Adrenal gland (tissue), 12 donors: ENCODE data around the gene GLMN. TPM values are rescaled to one million over a fixed set of nuclear protein-coding genes. Genes with fewer than 3 reads are reported as not detected.

Experiments
- DNase-seq, 7 donors: peaks; one replicate each; pipeline ENCODE4 v3.0.0-alpha.2; 2019 to 2020
- H3K27ac ChIP-seq, 5 donors: fragments of 200-600 bp; sonication (generic) in 4 of 5; 1 replicate in 3 of 5; 2 replicates in 2 of 5; pipeline versions ENCODE4 v1.5.1 to v1.8.0; 2016 to 2020; ENCODE audit warnings: mild to moderate bottlenecking in 1 of 5
- H3K27me3 ChIP-seq: fragments of 200-600 bp; 2 replicates; pipeline ENCODE4 v1.8.0; 2021
- H3K36me3 ChIP-seq, 2 donors: fragments of 200-600 bp; replicated peaks in 1 of 2; 1 replicate in 1 of 2; 2 replicates in 1 of 2; pipeline versions ENCODE4 v1.5.1 to v1.8.0; 2018 to 2022
- H3K4me1 ChIP-seq, 2 donors: fragments of 200-600 bp; replicated peaks in 1 of 2; 1 replicate in 1 of 2; 2 replicates in 1 of 2; pipeline versions ENCODE4 v1.5.1 to v1.8.0; 2018 to 2021
- H3K4me3 ChIP-seq, 4 donors: fragments of 200-600 bp; sonication (generic) in 3 of 4; one replicate each; pipeline ENCODE4 v1.5.1; 2016 to 2018
- H3K9me3 ChIP-seq, 3 donors: fragments of 200-600 bp; sonication (generic) in 1 of 3; replicated peaks in 1 of 3; 1 replicate in 2 of 3; 2 replicates in 1 of 3; pipeline versions ENCODE4 v1.5.1 to v1.8.0; 2016 to 2021
- POLR2A ChIP-seq, 2 donors: fragments of 450-650 bp; IDR thresholded peaks; one replicate each; pipeline ENCODE4 v1.6.1; 2017; ENCODE audit warnings: antibody characterized with exemption in 2 of 2, mild to moderate bottlenecking in 2 of 2, moderate library complexity in 1 of 2
- WGBS, 4 donors: extraction: QIAGEN DNeasy Blood & Tissue Kit in 2 of 4; methylation state at CpG; one replicate each; pipeline versions ENCODE4 v1.1.5 to v1.1.7; 2013 to 2017; 5-methylcytosine and 5-hydroxymethylcytosine counted together
- intact Hi-C, 2 donors: fragments of 100-400 bp; cut with DNase I; formaldehyde crosslinking; loops; one replicate each; pipeline versions ENCODE4 v1.14.1 to v1.15.0; 2022 to 2023
- polyA plus RNA-seq, 3 donors: library from polyadenylated mRNA; stranded (reverse); fragments of 200-250 nt in 2 of 3; fragments of 350-450 nt in 1 of 3; fragmentation: Illumina TruSeq in 1 of 3; extraction: RNeasy Lipid Tissue Mini Kit (QIAGEN cat#74804) in 1 of 3; gene quantifications; one replicate each; pipeline ENCODE4 v1.2.3, GENCODE V29; 2013 to 2014
- total RNA-seq, 9 donors: library from RNA; depleted of rRNA in 4 of 9; stranded (reverse); fragments of >200 nt in 4 of 9; fragments of 120-200 nt in 1 of 9; fragmentation: NEBNext Ultra II Directional in 1 of 9; extraction: Animal tissue kit (Norgen Biotek cat#: 25700) in 1 of 9; gene quantifications; one replicate each; pipeline versions ENCODE4 v1.1.0 to v1.2.4, GENCODE V29; 2013 to 2023
- TF ChIP-seq, protein P1 (sequence below), 6 experiments: fragments of 450-650 bp in 4 of 6; fragments of 200-600 bp in 2 of 6; sonication (generic) in 1 of 6; IDR thresholded peaks; 1 replicate in 5 of 6; 2 replicates in 1 of 6; pipeline versions ENCODE4 v1.5.1 to v1.8.0; 2016 to 2021; ENCODE audit warnings: antibody characterized with exemption in 6 of 6, mild to moderate bottlenecking in 2 of 6, moderate library complexity in 1 of 6
- donor health status: healthy with polysubstance abuse.
- donor health status: Bipolar disorder and iron deficiency.
- donor health status: DM: yes; HTN: yes; CAD: no.
- donor health status: DM: no; HTN: no; CAD: no.
- donor health status: DM: no; HTN: no; CAD: no.
- donor health status: DM: yes; HTN: yes; CAD: no.

The GLMN gene
- total and polyA plus RNA-seq, 12 donors, result 1.1 to 73.1 (median 6.5) TPM

DNA sequence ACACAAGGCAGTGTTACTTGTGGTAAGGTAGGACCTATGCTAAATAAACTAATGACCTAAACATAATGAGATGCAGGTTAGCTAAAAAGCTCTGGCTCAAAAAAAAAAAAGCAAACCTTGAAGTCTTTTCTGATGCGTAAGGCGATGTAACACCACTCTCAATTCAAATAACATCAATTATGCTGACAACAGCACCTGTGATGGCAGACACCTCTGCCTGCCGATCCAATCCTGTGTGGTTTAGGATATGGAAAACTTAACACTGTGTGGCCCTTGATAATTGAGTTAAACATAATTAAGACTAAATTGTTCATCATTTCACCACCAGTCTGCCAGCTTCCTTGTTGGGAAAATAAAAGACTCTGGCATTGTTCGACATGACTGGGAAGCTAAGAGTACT is 9.2 kb upstream of the GLMN start:
- Histone ChIP-seq H3K36me3 (peaks cover 0 to 40% of the 10 kb centered on the region in 2 donors), H3K27me3 (no peaks in the 10 kb centered on the region), H3K4me1 (no peaks in the 10 kb centered on the region), H3K27ac (no peak overlapping the region), H3K4me3 (no peak overlapping the region), H3K9me3 (peaks cover 0 to 4% (median 0%) of the 10 kb centered on the region in 3 donors)
- 80 to 93% (median 87%) methylated on average over 4 of the region's 4 CpGs for WGBS, 4 donors
- TF ChIP-seq, protein P1, sequence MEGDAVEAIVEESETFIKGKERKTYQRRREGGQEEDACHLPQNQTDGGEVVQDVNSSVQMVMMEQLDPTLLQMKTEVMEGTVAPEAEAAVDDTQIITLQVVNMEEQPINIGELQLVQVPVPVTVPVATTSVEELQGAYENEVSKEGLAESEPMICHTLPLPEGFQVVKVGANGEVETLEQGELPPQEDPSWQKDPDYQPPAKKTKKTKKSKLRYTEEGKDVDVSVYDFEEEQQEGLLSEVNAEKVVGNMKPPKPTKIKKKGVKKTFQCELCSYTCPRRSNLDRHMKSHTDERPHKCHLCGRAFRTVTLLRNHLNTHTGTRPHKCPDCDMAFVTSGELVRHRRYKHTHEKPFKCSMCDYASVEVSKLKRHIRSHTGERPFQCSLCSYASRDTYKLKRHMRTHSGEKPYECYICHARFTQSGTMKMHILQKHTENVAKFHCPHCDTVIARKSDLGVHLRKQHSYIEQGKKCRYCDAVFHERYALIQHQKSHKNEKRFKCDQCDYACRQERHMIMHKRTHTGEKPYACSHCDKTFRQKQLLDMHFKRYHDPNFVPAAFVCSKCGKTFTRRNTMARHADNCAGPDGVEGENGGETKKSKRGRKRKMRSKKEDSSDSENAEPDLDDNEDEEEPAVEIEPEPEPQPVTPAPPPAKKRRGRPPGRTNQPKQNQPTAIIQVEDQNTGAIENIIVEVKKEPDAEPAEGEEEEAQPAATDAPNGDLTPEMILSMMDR (IDR thresholded peaks at IDR 0.05), result no peak
- TF ChIP-seq POLR2A (IDR thresholded peaks at IDR 0.05), result no peak
- no peak for DNase-seq
- intact Hi-C loops, result no loop called here

DNA sequence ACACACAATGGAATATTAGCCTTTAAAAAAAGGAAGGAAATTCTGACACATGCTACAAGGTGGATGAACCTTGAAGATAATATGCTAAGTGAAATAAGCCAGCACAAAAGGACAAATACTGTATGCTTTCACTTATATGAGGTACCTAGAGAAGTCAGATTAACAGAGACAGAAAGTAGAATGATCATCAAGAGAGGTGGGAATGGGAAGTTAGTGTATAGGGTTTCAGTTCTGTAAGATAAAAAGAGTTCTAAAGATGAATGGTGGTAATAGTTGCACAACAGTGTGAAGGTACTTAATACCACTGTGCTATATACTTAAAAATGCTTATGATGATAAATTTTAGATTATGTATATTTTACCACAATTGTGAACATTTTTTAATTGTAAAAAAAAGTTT is 7.2 kb upstream of the GLMN start:
- Histone ChIP-seq H3K4me1 (peaks cover 0 to 3% of the 10 kb centered on the region in 2 donors), H3K27ac (no peak overlapping the region), H3K27me3 (no peaks in the 10 kb centered on the region), H3K36me3 (peaks cover 0 to 40% of the 10 kb centered on the region in 2 donors), H3K9me3 (peaks cover 0 to 4% (median 0%) of the 10 kb centered on the region in 3 donors), H3K4me3 (no peak overlapping the region)
- intact Hi-C loops, result no loop called here
- no peak for TF ChIP-seq POLR2A (IDR thresholded peaks at IDR 0.05)
- TF ChIP-seq, protein P1 (IDR thresholded peaks at IDR 0.05), result no peak
- DNase-seq, result no peak

DNA sequence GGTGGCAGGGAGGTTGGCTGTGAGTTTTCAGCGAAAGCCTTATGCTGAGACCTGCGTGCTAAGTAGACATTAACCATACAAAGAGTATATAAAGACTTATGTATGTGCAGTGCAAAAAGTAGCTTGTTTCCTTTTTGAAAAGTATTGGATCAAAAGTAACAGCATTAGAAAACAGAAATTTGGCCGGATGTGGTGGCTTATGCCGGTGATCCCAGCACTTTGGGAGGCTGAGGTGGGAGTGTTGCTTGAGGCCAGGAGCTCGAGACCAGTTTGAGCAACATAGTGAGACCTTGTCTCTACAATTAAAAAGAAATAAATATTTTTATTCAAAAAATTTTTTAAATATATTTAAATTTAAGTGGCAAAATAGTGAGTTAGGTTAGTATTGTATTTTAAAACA is 2.2 kb upstream of the GLMN start:
- H3K4me3 ChIP-seq, result no peak overlapping the region
- no peak for DNase-seq
- TF ChIP-seq, protein P1 (IDR thresholded peaks at IDR 0.05), result no peak
- no peak for TF ChIP-seq POLR2A (IDR thresholded peaks at IDR 0.05)
- peaks cover 0 to 4% (median 0%) of the 10 kb centered on the region in 3 donors for H3K9me3 ChIP-seq
- H3K36me3 ChIP-seq, result peaks cover 0 to 20% of the 10 kb centered on the region in 2 donors
- H3K4me1 ChIP-seq, result peaks cover 6 to 26% of the 10 kb centered on the region in 2 donors
- WGBS, 4 donors, result 93 to 97% (median 95%) methylated on average over 5 of the region's 5 CpGs
- no peaks in the 10 kb centered on the region for H3K27me3 ChIP-seq
- intact Hi-C loops, result no loop called here
- H3K27ac ChIP-seq, result no peak overlapping the region

DNA sequence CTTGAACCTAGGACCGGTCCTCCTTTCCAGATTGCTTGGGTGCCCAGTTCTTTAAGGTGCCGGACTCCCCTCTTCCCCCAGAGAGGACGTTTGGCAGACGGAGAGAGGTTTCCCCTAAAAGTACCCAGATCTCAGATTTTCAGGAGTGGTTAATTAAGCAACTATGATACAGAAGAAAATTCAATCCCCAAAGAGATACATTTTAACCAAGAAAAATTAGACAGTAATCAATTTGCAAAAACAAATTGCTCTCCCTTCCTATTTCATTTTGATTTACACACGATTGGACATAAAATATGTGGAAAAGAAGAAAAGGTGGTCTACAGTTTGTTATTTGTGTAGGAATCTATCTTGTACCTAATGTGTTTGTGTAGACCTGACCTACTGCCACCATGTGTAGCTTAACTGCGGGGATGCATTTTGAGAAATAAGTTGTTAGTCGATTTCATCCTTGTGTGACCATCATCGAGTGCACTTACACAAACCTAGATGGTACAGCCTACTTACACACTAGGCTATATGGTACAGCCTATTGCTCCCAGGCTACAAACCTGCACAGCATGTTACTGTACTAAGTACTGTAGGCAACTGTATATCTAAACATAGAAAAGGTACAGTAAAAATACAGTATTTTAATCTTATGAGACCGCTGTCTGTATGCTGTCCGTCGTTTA is 827 bp upstream of the GLMN start:
- no peak for TF ChIP-seq POLR2A (IDR thresholded peaks at IDR 0.05)
- TF ChIP-seq, protein P1 (IDR thresholded peaks at IDR 0.05), result no peak
- Histone ChIP-seq H3K4me1 (peaks cover 6 to 26% of the 10 kb centered on the region in 2 donors), H3K27me3 (no peaks in the 10 kb centered on the region), H3K4me3 (peak overlapping the region; percentile 18 to 81 (median 75)), H3K27ac (peak overlapping the region in 3 of 5 donors; percentile 81 to 96 (median 92)), H3K9me3 (peaks cover 0 to 4% (median 0%) of the 10 kb centered on the region in 3 donors), H3K36me3 (peaks cover 0 to 8% of the 10 kb centered on the region in 2 donors)
- intact Hi-C loops, result loop anchor here (10.0 kb wide), 2 partner anchors 305 to 785 kb away; no protein-coding TSS in a partner anchor
- no peak for DNase-seq
- 41 to 48% (median 47%) methylated on average over 10 to 11 of the region's 11 CpGs for WGBS, 4 donors
